ENCODE data around the gene STK10. TPM values are rescaled to one million over a fixed set of nuclear protein-coding genes. Genes with fewer than 3 reads are reported as not detected.

STK10 gene
- polyA plus RNA-seq, 1 donor (not counting 4 experiments of a cell fraction or from before 2014, with no cell fraction given): 19.8 TPM

- H3K4me1 ChIP-seq (ENCODE audit: control insufficient read depth, extremely low read depth, insufficient read depth, low read length): no peaks in the 10 kb centered on the region
- H3K9ac ChIP-seq (ENCODE audit: control insufficient read depth, extremely low read depth, insufficient read depth, low read length): no peak overlapping the region
- H3K36me3 ChIP-seq (ENCODE audit: control insufficient read depth in 2 of 2, extremely low read depth in 1 of 2, insufficient read depth in 2 of 2, low read length in 2 of 2): peaks cover 3 to 15% of the 10 kb centered on the region in 2 experiments
- peaks cover 7% of the 10 kb centered on the region for H3K79me2 ChIP-seq (ENCODE audit: control insufficient read depth, insufficient read depth, low read length)
- FAIRE-seq (no peak), DNase-seq (ENCODE audit: low read depth, low spot score) (no peak)
- H3K27me3 ChIP-seq (ENCODE audit: control insufficient read depth, extremely low read depth, insufficient read depth, low read length): no peaks in the 10 kb centered on the region
- TF ChIP-seq, protein P1, sequence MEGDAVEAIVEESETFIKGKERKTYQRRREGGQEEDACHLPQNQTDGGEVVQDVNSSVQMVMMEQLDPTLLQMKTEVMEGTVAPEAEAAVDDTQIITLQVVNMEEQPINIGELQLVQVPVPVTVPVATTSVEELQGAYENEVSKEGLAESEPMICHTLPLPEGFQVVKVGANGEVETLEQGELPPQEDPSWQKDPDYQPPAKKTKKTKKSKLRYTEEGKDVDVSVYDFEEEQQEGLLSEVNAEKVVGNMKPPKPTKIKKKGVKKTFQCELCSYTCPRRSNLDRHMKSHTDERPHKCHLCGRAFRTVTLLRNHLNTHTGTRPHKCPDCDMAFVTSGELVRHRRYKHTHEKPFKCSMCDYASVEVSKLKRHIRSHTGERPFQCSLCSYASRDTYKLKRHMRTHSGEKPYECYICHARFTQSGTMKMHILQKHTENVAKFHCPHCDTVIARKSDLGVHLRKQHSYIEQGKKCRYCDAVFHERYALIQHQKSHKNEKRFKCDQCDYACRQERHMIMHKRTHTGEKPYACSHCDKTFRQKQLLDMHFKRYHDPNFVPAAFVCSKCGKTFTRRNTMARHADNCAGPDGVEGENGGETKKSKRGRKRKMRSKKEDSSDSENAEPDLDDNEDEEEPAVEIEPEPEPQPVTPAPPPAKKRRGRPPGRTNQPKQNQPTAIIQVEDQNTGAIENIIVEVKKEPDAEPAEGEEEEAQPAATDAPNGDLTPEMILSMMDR (optimal IDR thresholded peaks at IDR 0.05 in 1 of 3, IDR thresholded peaks at IDR 0.05 in 1 of 3, conservative IDR thresholded peaks at IDR 0.05 in 1 of 3; ENCODE audit: extremely low read depth in 1 of 3, insufficient read depth in 2 of 3, low read length in 3 of 3): no peak
- TF ChIP-seq EZH2 (IDR thresholded peaks at IDR 0.05; ENCODE audit: low read length): no peak
- H3K27ac ChIP-seq (ENCODE audit: control insufficient read depth, insufficient read depth, low read length): no peak overlapping the region
- dilution Hi-C loops (cut with MboI; ENCODE audit: extremely low pct_ligation_motif_present, low sequenced_read_pairs): no loop called here
- H3K9me3 ChIP-seq (ENCODE audit: control insufficient read depth, low read depth, low read length): no peaks in the 10 kb centered on the region
- H2AFZ ChIP-seq (ENCODE audit: control insufficient read depth, low read length): no peak overlapping the region
- no peak overlapping the region for H3K4me3 ChIP-seq (ENCODE audit: control insufficient read depth in 2 of 3, extremely low read depth in 1 of 3, insufficient read depth in 2 of 3, low read depth in 1 of 3, low read length in 3 of 3)
- H4K20me1 ChIP-seq (ENCODE audit: control insufficient read depth, extremely low read depth, insufficient read depth, low read length): no peaks in the 10 kb centered on the region
- H3K4me2 ChIP-seq (ENCODE audit: control insufficient read depth, extremely low read depth, insufficient read depth, low read depth, low read length): no peak overlapping the region
- H3K9me1 ChIP-seq (ENCODE audit: control insufficient read depth, extremely low read depth, insufficient read depth, low read length): no peaks in the 10 kb centered on the region
Measured at GRCh38 chr5:172119921-172120688, 67.9 kb downstream of the STK10 start.

DNA sequence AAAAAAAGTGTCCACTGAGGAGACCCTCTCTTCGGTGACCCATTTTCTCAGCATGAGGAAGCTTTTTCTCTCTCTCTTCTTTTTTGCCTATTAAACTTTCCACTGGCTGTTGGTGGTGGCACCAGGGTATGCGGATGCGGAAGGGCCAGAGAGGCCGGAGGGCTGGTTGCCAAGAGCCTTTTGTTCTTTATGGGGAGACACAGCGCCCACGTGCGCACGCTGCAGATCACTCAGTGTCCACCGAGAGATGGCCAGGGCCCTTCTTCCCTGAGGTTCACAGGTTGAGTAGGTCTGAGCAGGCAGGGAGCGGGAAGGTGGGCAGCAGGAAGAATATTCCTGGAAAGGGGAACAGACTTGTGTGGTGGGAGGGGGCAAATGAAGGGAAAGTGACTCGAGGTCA lies 69.1 kb downstream of the STK10 start:
- Histone ChIP-seq H3K4me3 (ENCODE audit: control insufficient read depth in 2 of 3, extremely low read depth in 1 of 3, insufficient read depth in 2 of 3, low read depth in 1 of 3, low read length in 3 of 3) (no peak overlapping the region), H3K9me3 (ENCODE audit: control insufficient read depth, low read depth, low read length) (no peaks in the 10 kb centered on the region), H3K9me1 (ENCODE audit: control insufficient read depth, extremely low read depth, insufficient read depth, low read length) (no peaks in the 10 kb centered on the region), H3K4me1 (ENCODE audit: control insufficient read depth, extremely low read depth, insufficient read depth, low read length) (no peaks in the 10 kb centered on the region), H3K9ac (ENCODE audit: control insufficient read depth, extremely low read depth, insufficient read depth, low read length) (no peak overlapping the region), H3K36me3 (ENCODE audit: control insufficient read depth in 2 of 2, extremely low read depth in 1 of 2, insufficient read depth in 2 of 2, low read length in 2 of 2) (peaks cover 8 to 16% of the 10 kb centered on the region in 2 experiments), H4K20me1 (ENCODE audit: control insufficient read depth, extremely low read depth, insufficient read depth, low read length) (no peaks in the 10 kb centered on the region), H3K4me2 (ENCODE audit: control insufficient read depth, extremely low read depth, insufficient read depth, low read depth, low read length) (no peak overlapping the region), H3K79me2 (ENCODE audit: control insufficient read depth, insufficient read depth, low read length) (peaks cover 9% of the 10 kb centered on the region), H3K27ac (ENCODE audit: control insufficient read depth, insufficient read depth, low read length) (no peak overlapping the region), H2AFZ (ENCODE audit: control insufficient read depth, low read length) (no peak overlapping the region), H3K27me3 (ENCODE audit: control insufficient read depth, extremely low read depth, insufficient read depth, low read length) (no peaks in the 10 kb centered on the region)
- DNase-seq (ENCODE audit: low read depth, low spot score): no peak
- TF ChIP-seq, protein P1 (optimal IDR thresholded peaks at IDR 0.05 in 1 of 3, IDR thresholded peaks at IDR 0.05 in 1 of 3, conservative IDR thresholded peaks at IDR 0.05 in 1 of 3; ENCODE audit: extremely low read depth in 1 of 3, insufficient read depth in 2 of 3, low read length in 3 of 3): no peak
- no peak for TF ChIP-seq EZH2 (IDR thresholded peaks at IDR 0.05; ENCODE audit: low read length)
- dilution Hi-C loops (cut with MboI; ENCODE audit: extremely low pct_ligation_motif_present, low sequenced_read_pairs): no loop called here
- no peak for FAIRE-seq
